Measurements from ENCODE around the gene HEG1. TPM values are rescaled to one million over a fixed set of nuclear protein-coding genes. Genes with fewer than 3 reads are reported as not detected.

Gene HEG1
- total and polyA plus RNA-seq, 2 of the 13 experiments (the other 11 are each of a cell fraction or from before 2014, with no cell fraction given): 10.7 to 18.2 TPM

DNA sequence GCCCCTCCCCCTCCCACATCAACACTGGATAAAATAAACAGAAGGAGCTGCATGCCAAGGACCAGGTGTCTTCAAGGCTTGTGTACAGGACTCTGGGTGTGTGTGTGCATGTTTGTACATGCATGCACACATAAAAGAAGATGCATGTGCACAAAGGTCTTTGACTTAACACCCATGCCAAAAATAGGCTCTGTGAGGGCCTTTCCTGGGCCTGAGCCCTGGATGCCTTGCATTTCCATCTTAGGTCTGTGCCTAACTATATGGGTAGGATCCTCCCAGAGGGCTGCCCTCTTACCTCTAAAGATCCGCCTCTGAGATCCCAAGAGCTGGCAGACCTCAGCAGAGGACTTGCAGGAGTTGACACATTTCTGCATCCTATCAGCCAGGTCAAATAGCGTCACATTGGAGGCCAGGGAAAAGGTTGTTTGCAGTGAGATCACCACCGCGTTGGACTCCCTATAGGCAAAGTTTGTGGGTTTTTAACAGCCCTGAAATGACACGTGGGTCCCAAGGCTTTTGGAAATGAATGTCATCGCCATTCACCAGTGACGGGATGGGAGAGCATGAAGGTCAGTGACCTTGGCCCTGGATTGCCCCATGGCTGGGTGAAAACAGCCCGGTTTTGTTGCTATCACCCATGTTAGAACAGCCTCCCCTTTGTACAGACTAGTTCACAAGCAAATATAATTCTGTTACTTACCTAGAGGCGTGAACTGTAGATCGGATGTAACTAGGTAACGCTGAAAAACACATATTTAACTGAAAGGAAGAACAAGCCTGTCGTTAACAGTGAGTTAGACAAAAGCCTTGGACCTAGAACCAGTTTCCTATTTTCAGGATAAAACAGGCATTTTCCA is 54.0 kb downstream of the HEG1 start (continued):
- TF ChIP-seq ZNF33B (CRISPR knock-in tag; IDR thresholded peaks at IDR 0.05) (0 out of 2 replicates have a peak, but pooled peaks have one; percentile 21), RXRA (CRISPR knock-in tag; IDR thresholded peaks at IDR 0.05) (peak; percentile 99), PPARG (CRISPR knock-in tag; conservative IDR thresholded peaks at IDR 0.05) (peak; percentile 99), RBFOX2 (IDR thresholded peaks at IDR 0.05; ENCODE audit: low read depth, low read length) (peak; percentile 43; the same call in 1 of the 2 replicates), AGO1 (IDR thresholded peaks at IDR 0.05; ENCODE audit: low read depth, low read length, poor library complexity, severe bottlenecking) (no peak), MBD4 (IDR thresholded peaks at IDR 0.05; ENCODE audit: borderline replicate concordance, low read length) (no peak), ARNTL (CRISPR knock-in tag; IDR thresholded peaks at IDR 0.05) (peak; percentile 92; the same call in 1 of the 2 replicates), ATF1 (CRISPR knock-in tag; IDR thresholded peaks at IDR 0.05) (peak; percentile 86), FOXO1 (CRISPR knock-in tag; IDR thresholded peaks at IDR 0.05) (peak; percentile 96)
- TF ChIP-seq, protein P1, sequence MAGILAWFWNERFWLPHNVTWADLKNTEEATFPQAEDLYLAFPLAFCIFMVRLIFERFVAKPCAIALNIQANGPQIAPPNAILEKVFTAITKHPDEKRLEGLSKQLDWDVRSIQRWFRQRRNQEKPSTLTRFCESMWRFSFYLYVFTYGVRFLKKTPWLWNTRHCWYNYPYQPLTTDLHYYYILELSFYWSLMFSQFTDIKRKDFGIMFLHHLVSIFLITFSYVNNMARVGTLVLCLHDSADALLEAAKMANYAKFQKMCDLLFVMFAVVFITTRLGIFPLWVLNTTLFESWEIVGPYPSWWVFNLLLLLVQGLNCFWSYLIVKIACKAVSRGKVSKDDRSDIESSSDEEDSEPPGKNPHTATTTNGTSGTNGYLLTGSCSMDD (CRISPR knock-in tag; IDR thresholded peaks at IDR 0.05): no peak
- TF ChIP-seq, protein P2, sequence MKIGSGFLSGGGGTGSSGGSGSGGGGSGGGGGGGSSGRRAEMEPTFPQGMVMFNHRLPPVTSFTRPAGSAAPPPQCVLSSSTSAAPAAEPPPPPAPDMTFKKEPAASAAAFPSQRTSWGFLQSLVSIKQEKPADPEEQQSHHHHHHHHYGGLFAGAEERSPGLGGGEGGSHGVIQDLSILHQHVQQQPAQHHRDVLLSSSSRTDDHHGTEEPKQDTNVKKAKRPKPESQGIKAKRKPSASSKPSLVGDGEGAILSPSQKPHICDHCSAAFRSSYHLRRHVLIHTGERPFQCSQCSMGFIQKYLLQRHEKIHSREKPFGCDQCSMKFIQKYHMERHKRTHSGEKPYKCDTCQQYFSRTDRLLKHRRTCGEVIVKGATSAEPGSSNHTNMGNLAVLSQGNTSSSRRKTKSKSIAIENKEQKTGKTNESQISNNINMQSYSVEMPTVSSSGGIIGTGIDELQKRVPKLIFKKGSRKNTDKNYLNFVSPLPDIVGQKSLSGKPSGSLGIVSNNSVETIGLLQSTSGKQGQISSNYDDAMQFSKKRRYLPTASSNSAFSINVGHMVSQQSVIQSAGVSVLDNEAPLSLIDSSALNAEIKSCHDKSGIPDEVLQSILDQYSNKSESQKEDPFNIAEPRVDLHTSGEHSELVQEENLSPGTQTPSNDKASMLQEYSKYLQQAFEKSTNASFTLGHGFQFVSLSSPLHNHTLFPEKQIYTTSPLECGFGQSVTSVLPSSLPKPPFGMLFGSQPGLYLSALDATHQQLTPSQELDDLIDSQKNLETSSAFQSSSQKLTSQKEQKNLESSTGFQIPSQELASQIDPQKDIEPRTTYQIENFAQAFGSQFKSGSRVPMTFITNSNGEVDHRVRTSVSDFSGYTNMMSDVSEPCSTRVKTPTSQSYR (CRISPR knock-in tag; IDR thresholded peaks at IDR 0.05; ENCODE audit: borderline replicate concordance): peak; percentile 52; the same call in 1 of the 2 replicates
- TF ChIP-seq, protein P3, sequence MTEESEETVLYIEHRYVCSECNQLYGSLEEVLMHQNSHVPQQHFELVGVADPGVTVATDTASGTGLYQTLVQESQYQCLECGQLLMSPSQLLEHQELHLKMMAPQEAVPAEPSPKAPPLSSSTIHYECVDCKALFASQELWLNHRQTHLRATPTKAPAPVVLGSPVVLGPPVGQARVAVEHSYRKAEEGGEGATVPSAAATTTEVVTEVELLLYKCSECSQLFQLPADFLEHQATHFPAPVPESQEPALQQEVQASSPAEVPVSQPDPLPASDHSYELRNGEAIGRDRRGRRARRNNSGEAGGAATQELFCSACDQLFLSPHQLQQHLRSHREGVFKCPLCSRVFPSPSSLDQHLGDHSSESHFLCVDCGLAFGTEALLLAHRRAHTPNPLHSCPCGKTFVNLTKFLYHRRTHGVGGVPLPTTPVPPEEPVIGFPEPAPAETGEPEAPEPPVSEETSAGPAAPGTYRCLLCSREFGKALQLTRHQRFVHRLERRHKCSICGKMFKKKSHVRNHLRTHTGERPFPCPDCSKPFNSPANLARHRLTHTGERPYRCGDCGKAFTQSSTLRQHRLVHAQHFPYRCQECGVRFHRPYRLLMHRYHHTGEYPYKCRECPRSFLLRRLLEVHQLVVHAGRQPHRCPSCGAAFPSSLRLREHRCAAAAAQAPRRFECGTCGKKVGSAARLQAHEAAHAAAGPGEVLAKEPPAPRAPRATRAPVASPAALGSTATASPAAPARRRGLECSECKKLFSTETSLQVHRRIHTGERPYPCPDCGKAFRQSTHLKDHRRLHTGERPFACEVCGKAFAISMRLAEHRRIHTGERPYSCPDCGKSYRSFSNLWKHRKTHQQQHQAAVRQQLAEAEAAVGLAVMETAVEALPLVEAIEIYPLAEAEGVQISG (CRISPR knock-in tag; IDR thresholded peaks at IDR 0.05): peak; percentile 79
- TF ChIP-seq, protein P4, sequence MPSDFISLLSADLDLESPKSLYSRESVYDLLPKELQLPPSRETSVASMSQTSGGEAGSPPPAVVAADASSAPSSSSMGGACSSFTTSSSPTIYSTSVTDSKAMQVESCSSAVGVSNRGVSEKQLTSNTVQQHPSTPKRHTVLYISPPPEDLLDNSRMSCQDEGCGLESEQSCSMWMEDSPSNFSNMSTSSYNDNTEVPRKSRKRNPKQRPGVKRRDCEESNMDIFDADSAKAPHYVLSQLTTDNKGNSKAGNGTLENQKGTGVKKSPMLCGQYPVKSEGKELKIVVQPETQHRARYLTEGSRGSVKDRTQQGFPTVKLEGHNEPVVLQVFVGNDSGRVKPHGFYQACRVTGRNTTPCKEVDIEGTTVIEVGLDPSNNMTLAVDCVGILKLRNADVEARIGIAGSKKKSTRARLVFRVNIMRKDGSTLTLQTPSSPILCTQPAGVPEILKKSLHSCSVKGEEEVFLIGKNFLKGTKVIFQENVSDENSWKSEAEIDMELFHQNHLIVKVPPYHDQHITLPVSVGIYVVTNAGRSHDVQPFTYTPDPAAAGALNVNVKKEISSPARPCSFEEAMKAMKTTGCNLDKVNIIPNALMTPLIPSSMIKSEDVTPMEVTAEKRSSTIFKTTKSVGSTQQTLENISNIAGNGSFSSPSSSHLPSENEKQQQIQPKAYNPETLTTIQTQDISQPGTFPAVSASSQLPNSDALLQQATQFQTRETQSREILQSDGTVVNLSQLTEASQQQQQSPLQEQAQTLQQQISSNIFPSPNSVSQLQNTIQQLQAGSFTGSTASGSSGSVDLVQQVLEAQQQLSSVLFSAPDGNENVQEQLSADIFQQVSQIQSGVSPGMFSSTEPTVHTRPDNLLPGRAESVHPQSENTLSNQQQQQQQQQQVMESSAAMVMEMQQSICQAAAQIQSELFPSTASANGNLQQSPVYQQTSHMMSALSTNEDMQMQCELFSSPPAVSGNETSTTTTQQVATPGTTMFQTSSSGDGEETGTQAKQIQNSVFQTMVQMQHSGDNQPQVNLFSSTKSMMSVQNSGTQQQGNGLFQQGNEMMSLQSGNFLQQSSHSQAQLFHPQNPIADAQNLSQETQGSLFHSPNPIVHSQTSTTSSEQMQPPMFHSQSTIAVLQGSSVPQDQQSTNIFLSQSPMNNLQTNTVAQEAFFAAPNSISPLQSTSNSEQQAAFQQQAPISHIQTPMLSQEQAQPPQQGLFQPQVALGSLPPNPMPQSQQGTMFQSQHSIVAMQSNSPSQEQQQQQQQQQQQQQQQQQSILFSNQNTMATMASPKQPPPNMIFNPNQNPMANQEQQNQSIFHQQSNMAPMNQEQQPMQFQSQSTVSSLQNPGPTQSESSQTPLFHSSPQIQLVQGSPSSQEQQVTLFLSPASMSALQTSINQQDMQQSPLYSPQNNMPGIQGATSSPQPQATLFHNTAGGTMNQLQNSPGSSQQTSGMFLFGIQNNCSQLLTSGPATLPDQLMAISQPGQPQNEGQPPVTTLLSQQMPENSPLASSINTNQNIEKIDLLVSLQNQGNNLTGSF (CRISPR knock-in tag; IDR thresholded peaks at IDR 0.05): no peak

Measured in HepG2 (cell line).